Erythroblast (primary cell): Measurements from ENCODE around the gene TMEM200A.

Source experiments
- GATA1 ChIP-seq: IDR thresholded peaks from 2 replicates; pipeline ENCODE4 v1.6.1; 2011; ENCODE audit warnings: low read depth, mild to moderate bottlenecking, control low read depth, low read length, moderate library complexity
- POLR2A ChIP-seq: IDR thresholded peaks from 2 replicates; pipeline ENCODE4 v1.6.1; 2011; ENCODE audit warnings: mild to moderate bottlenecking, low read length

GRCh38 chr6:130460934-130461333 is 95.1 kb downstream of the TMEM200A start:
- TF ChIP-seq POLR2A (no peak), GATA1 (no peak)
